ENCODE results near the gene SYT9. TPM values are rescaled to one million over a fixed set of nuclear protein-coding genes. Genes with fewer than 3 reads are reported as not detected.

SYT9 gene
- total RNA-seq, 4 donors from 2014 or later: 0.13 to 0.47 (median 0.15) TPM; not detected in 1

DNA sequence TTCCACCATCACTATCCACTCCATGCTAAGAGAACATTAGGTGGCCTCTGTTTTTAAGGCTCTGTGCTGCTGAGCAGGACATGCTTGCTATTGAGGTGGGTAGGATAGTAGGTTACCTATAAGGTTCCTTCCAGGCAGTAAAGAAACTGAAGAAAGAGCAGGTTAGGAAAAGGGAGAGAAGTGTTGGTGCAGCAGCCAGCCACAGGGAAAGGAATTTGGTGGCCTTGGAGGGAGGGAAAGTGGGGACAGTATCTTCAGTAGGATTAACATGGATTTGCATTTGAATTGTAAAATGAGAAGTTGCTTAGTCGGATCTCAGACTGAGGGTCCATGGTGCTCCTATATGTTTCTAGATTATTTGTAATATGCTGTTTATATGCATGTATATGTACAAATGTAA, 184.4 kb downstream of the SYT9 start:
- Histone ChIP-seq H3K36me3 (no peaks in the 10 kb centered on the region), H3K27me3 (peaks cover 6% of the 10 kb centered on the region), H3K27ac (no peak overlapping the region), H3K4me1 (no peaks in the 10 kb centered on the region), H3K9me3 (peaks cover 0 to 8% (median 0%) of the 10 kb centered on the region in 3 donors), H3K4me3 (no peak overlapping the region)
- WGBS, 2 donors (ENCODE audit: low coverage in 1 of 2): 65 to 100% methylated on average over 1 of the region's 1 CpG
- no peak for ATAC-seq
- TF ChIP-seq, protein P1, sequence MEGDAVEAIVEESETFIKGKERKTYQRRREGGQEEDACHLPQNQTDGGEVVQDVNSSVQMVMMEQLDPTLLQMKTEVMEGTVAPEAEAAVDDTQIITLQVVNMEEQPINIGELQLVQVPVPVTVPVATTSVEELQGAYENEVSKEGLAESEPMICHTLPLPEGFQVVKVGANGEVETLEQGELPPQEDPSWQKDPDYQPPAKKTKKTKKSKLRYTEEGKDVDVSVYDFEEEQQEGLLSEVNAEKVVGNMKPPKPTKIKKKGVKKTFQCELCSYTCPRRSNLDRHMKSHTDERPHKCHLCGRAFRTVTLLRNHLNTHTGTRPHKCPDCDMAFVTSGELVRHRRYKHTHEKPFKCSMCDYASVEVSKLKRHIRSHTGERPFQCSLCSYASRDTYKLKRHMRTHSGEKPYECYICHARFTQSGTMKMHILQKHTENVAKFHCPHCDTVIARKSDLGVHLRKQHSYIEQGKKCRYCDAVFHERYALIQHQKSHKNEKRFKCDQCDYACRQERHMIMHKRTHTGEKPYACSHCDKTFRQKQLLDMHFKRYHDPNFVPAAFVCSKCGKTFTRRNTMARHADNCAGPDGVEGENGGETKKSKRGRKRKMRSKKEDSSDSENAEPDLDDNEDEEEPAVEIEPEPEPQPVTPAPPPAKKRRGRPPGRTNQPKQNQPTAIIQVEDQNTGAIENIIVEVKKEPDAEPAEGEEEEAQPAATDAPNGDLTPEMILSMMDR (IDR thresholded peaks at IDR 0.05): no peak
- TF ChIP-seq EP300 (IDR thresholded peaks at IDR 0.05) (no peak), POLR2AphosphoS5 (IDR thresholded peaks at IDR 0.05) (no peak), POLR2A (IDR thresholded peaks at IDR 0.05) (no peak)

DNA sequence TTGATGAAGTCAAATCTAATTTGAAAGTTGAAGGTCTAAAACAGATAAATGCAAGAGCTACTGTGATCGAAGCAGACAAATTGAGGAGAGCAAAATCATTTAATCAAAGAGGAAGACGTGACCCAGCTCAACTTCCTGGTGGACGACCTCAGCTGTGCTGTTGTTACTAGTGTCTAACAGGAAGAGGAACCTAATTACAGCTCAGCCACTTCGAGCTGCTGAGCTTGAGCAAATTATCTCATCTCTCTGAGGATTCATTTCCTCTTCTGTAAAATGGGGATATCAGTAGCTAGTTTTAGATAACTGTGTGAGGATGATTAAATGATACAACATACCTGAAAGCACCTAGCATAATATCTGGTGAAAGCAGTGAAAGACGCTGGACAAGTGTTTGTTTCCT, 185.0 kb downstream of the SYT9 start:
- H3K9me3 ChIP-seq: peaks cover 0 to 3% (median 0%) of the 10 kb centered on the region in 3 donors
- no peak for TF ChIP-seq EP300 (IDR thresholded peaks at IDR 0.05)
- TF ChIP-seq POLR2AphosphoS5 (IDR thresholded peaks at IDR 0.05): no peak
- TF ChIP-seq POLR2A (IDR thresholded peaks at IDR 0.05): no peak
- TF ChIP-seq, protein P1 (IDR thresholded peaks at IDR 0.05): no peak
- H3K36me3 ChIP-seq: no peaks in the 10 kb centered on the region
- H3K27me3 ChIP-seq: peaks cover 5% of the 10 kb centered on the region
- WGBS, 2 donors (ENCODE audit: low coverage in 1 of 2): 29 to 49% methylated on average over 4 to 5 of the region's 5 CpGs
- no peaks in the 10 kb centered on the region for H3K4me1 ChIP-seq
- ATAC-seq: no peak
- H3K4me3 ChIP-seq: no peak overlapping the region
- H3K27ac ChIP-seq: no peak overlapping the region

DNA sequence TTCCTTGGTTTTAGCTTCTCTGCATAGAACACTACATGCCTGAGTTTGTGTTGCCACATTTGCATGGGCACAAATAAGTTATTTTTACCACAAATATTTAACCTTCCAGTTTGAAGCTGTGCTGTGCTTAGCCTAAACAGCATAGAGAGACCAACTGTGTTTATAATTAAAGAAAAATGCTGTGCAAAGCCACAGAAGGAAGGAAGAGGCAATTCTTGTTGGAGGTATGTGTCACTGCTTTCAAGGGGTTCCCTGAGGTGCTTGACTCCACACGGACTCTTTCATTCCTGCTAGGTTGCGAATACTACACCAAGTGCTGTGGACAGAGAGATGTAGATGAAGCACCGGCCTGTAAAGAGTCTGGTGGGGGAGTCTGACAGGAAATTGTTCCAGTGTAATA, 186.0 kb downstream of the SYT9 start:
- TF ChIP-seq EP300 (IDR thresholded peaks at IDR 0.05): no peak
- TF ChIP-seq POLR2AphosphoS5 (IDR thresholded peaks at IDR 0.05): no peak
- WGBS, 2 donors (ENCODE audit: low coverage in 1 of 2): 38 to 83% methylated on average over 2 to 3 of the region's 3 CpGs
- no peak overlapping the region for H3K4me3 ChIP-seq
- no peaks in the 10 kb centered on the region for H3K9me3 ChIP-seq
- no peak overlapping the region for H3K27ac ChIP-seq
- H3K4me1 ChIP-seq: no peaks in the 10 kb centered on the region
- H3K27me3 ChIP-seq: no peaks in the 10 kb centered on the region
- ATAC-seq: no peak
- no peaks in the 10 kb centered on the region for H3K36me3 ChIP-seq

DNA sequence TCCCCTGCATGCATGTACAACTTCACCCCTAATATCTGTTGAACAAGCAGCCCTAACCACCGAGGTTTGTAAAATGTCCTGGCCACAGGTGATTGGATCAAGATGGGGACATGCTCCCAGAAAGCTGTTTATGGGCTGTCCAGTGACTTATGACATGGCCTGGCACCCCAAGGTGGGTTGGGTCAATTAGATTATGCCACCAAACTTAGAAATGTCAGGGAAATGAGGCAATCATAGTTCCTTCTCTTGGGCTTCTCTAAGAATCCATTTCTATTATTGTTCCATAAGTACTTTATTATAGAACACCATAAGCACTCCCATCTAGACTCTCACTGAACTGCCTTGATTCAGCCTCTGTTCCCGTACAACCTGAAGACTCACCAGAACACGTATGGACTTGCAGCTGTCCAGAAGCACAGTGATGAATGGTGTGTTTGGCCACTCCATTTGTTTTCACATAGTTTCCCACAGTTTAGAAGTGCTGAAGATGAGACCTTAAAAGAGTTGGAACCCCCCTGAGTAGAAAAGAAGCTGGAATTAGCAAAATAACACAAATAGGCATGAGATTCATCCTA, 188.1 kb downstream of the SYT9 start:
- ATAC-seq: no peak
- no peaks in the 10 kb centered on the region for H3K4me1 ChIP-seq
- 53 to 90% methylated on average over 2 of the region's 3 CpGs for WGBS, 2 donors (ENCODE audit: low coverage in 1 of 2)
- no peaks in the 10 kb centered on the region for H3K9me3 ChIP-seq
- H3K4me3 ChIP-seq: no peak overlapping the region
- H3K36me3 ChIP-seq: no peaks in the 10 kb centered on the region
- H3K27ac ChIP-seq: no peak overlapping the region
- TF ChIP-seq POLR2AphosphoS5 (IDR thresholded peaks at IDR 0.05): no peak
- TF ChIP-seq, protein P1 (IDR thresholded peaks at IDR 0.05): no peak
- TF ChIP-seq EP300 (IDR thresholded peaks at IDR 0.05): no peak
- TF ChIP-seq POLR2A (IDR thresholded peaks at IDR 0.05): no peak
- H3K27me3 ChIP-seq: no peaks in the 10 kb centered on the region

DNA sequence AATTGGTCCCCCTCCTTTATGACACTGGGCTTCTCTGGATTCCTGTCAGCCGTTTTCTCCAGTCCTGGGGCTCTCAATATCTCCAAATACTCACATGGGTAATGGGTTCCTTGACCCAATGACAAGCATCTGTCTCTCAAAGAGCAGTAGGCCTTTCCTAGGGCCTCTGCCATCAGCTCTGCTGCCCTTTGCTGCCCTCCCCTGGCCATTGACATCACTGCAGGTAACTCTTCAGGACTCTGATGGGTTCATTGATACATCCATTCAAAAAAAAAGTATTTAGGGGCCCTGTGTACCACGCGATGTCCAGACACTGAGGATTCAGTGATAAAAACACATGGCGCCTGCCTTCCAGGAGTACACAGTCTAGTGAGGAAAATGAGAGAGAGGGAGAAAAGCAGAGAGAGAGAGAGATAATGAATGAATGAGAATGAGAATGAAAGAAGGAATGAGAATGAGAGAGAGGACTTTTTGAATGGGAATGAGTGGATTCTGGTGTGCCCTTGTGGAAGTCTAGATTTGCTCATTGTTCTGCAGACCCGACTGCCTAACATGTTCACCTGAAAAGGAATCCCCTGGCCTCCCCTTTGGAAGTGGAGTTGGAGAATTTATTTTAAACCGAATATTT, 191.0 kb downstream of the SYT9 start:
- Histone ChIP-seq H3K36me3 (no peaks in the 10 kb centered on the region), H3K9me3 (no peaks in the 10 kb centered on the region), H3K4me3 (no peak overlapping the region), H3K27me3 (peaks cover 4% of the 10 kb centered on the region), H3K27ac (no peak overlapping the region), H3K4me1 (no peaks in the 10 kb centered on the region)
- 36 to 59% methylated on average over 3 to 5 of the region's 6 CpGs for WGBS, 2 donors (ENCODE audit: low coverage in 1 of 2)
- ATAC-seq: peak; percentile 37
- TF ChIP-seq, protein P1 (IDR thresholded peaks at IDR 0.05): peak; percentile 32 to 81 (median 52)
- TF ChIP-seq EP300 (IDR thresholded peaks at IDR 0.05) (no peak), POLR2A (IDR thresholded peaks at IDR 0.05) (no peak)
